Stomach (tissue), 4 donors: Measurements from ENCODE around the gene PAK5.

Experiments
- POLR2AphosphoS5 ChIP-seq, 3 donors: sonication (generic); formaldehyde crosslinking; IDR thresholded peaks; one replicate each; pipeline ENCODE4 v1.6.1; 2016; ENCODE audit warnings: antibody characterized with exemption in 3 of 3
- TF ChIP-seq, protein P1 (sequence below), 7 experiments: fragments of 450-650 bp in 4 of 7; fragments of 200-600 bp in 3 of 7; sonication (generic) in 3 of 7; IDR thresholded peaks; one replicate each; pipeline ENCODE4 v1.5.1; 2016 to 2019; ENCODE audit warnings: antibody characterized with exemption in 7 of 7, control low read depth in 2 of 7, mild to moderate bottlenecking in 1 of 7

DNA sequence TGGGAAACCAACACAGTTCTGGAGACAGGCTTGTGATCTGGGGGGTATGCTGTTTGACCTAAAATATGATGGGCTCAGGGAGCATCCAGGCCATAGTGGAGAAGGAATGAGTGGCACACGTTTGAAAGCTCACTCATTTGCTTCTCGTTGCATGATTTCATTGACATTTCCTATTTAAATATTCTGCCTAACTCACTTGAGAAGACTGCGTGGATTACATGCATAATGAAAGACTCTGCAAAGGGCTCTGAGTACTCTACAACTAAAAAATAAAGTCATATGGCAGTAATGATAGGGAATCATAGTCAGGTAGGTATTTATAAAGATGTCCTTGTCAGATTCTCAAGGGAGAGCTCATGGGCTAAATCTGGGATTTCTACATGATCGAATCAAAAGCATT is 206.6 kb downstream of the PAK5 start:
- TF ChIP-seq, protein P1, sequence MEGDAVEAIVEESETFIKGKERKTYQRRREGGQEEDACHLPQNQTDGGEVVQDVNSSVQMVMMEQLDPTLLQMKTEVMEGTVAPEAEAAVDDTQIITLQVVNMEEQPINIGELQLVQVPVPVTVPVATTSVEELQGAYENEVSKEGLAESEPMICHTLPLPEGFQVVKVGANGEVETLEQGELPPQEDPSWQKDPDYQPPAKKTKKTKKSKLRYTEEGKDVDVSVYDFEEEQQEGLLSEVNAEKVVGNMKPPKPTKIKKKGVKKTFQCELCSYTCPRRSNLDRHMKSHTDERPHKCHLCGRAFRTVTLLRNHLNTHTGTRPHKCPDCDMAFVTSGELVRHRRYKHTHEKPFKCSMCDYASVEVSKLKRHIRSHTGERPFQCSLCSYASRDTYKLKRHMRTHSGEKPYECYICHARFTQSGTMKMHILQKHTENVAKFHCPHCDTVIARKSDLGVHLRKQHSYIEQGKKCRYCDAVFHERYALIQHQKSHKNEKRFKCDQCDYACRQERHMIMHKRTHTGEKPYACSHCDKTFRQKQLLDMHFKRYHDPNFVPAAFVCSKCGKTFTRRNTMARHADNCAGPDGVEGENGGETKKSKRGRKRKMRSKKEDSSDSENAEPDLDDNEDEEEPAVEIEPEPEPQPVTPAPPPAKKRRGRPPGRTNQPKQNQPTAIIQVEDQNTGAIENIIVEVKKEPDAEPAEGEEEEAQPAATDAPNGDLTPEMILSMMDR (IDR thresholded peaks at IDR 0.05) = no peak
- no peak for TF ChIP-seq POLR2AphosphoS5 (IDR thresholded peaks at IDR 0.05)
